DOHH2 (cell line): Measurements from ENCODE around the gene NOD1.
A peak's percentile ranks its signal among the peaks of the same experiment; 100 is the strongest.

Experiments used
- H3F3A ChIP-seq: fragments of 200-600 bp; sonication (generic), shearing (Covaris generic); 2 replicates; pipeline ENCODE4 v1.6.0; 2016; ENCODE audit warnings: antibody characterized with exemption, mild to moderate bottlenecking; ENCODE audit not compliant: control insufficient read depth, insufficient read depth
- H3K27ac ChIP-seq: fragments of 200-600 bp; sonication (generic); 2 replicates; pipeline ENCODE4 v1.5.1; 2014; ENCODE audit warnings: low read depth, mild to moderate bottlenecking, low read length, moderate library complexity
- H3K27me3 ChIP-seq: fragments of 200-600 bp; sonication (generic); 2 replicates; pipeline ENCODE4 v1.6.1; 2014; ENCODE audit warnings: mild to moderate bottlenecking, low read length, mixed read lengths; ENCODE audit not compliant: control insufficient read depth
- H3K36me3 ChIP-seq: fragments of 200-600 bp; sonication (generic); 2 replicates; pipeline ENCODE4 v1.6.1; 2014; ENCODE audit warnings: mild to moderate bottlenecking, low read length, moderate library complexity, mixed read lengths; ENCODE audit not compliant: control insufficient read depth
- H3K4me1 ChIP-seq: fragments of 200-600 bp; sonication (generic); 2 replicates; pipeline ENCODE4 v1.6.1; 2014; ENCODE audit warnings: mild to moderate bottlenecking, low read length, mixed read lengths; ENCODE audit not compliant: control insufficient read depth
- H3K4me2 ChIP-seq: fragments of 200-600 bp; sonication (generic); 2 replicates; pipeline ENCODE4 v1.6.0; 2014; ENCODE audit warnings: mild to moderate bottlenecking, low read length, moderate library complexity
- H3K4me3 ChIP-seq: fragments of 200-600 bp; sonication (generic); 2 replicates; pipeline ENCODE4 v1.5.1; 2014; ENCODE audit warnings: mild to moderate bottlenecking, low read length, mixed read lengths
- H3K79me2 ChIP-seq: fragments of 200-600 bp; sonication (generic); 2 replicates; pipeline ENCODE4 v1.6.1; 2014; ENCODE audit warnings: mild to moderate bottlenecking, low read length, mixed read lengths; ENCODE audit not compliant: control insufficient read depth
- H3K9me2 ChIP-seq: fragments of 200-600 bp; sonication (generic); replicated peaks from 2 replicates; pipeline ENCODE4 v1.6.1; 2014; ENCODE audit warnings: mild to moderate bottlenecking, low read length, mixed read lengths; ENCODE audit not compliant: control insufficient read depth
- H3K9me3 ChIP-seq: fragments of 200-600 bp; sonication (generic); 2 replicates; pipeline ENCODE4 v1.6.1; 2014; ENCODE audit warnings: antibody characterized with exemption, low read length, mixed read lengths; ENCODE audit not compliant: control insufficient read depth, insufficient read depth
- H4K20me1 ChIP-seq: fragments of 200-600 bp; sonication (generic); 2 replicates; pipeline ENCODE4 v1.6.0; 2014; ENCODE audit warnings: low read depth, mild to moderate bottlenecking, antibody characterized with exemption, low read length, moderate library complexity; ENCODE audit not compliant: control insufficient read depth, insufficient read depth
- EZH2phosphoT487 ChIP-seq: fragments of 200-600 bp; sonication (generic); IDR thresholded peaks from 2 replicates; pipeline ENCODE4 v1.6.1; 2017; ENCODE audit warnings: borderline replicate concordance, mild to moderate bottlenecking, antibody characterized with exemption, low read length, moderate library complexity, mixed read lengths
- TF ChIP-seq, protein P1 (sequence below): fragments of 200-600 bp; sonication (generic); IDR thresholded peaks from one replicate; pipeline ENCODE4 v1.5.1; 2014; ENCODE audit warnings: antibody characterized with exemption, mild to moderate bottlenecking, low read depth, low read length; ENCODE audit not compliant: poor library complexity, severe bottlenecking

The NOD1 gene

DNA sequence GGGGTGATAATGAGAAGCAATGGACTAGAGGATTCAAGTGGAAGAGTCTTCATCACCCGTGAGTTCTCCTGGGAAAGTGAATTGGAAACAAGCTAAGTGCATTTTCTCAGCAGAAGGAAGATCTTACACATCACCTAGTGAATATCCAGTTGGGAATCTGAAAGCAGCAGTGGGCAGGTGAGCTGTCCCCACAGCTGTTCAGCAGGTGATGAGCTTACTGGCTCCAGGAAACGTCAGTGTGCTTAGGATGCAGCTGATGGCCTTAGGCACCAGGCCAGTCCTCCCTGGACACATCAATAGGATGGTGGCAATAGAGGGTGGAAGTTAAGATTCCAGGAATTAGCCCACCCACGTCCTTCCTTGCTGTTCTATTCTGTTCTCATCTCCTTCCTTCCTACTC lies 66.7 kb downstream of the NOD1 start:
- Histone ChIP-seq H3K4me1 (peaks cover 58% of the 10 kb centered on the region), H3K4me2 (peak overlapping the region; percentile 63)

GRCh38 chr7:30411173-30411572 lies 67.4 kb downstream of the NOD1 start:
- Histone ChIP-seq H3K9me2 (no peaks in the 10 kb centered on the region), H3K9me3 (peaks cover 16% of the 10 kb centered on the region), H3F3A (peaks cover 13% of the 10 kb centered on the region), H3K79me2 (no peaks in the 10 kb centered on the region), H3K36me3 (peaks cover 21% of the 10 kb centered on the region), H3K4me3 (peak overlapping the region; percentile 49), H4K20me1 (no peaks in the 10 kb centered on the region), H3K27me3 (no peaks in the 10 kb centered on the region), H3K27ac (peak overlapping the region; percentile 70), H3K4me1 (peaks cover 62% of the 10 kb centered on the region), H3K4me2 (peak overlapping the region; percentile 63)
- no peak for TF ChIP-seq EZH2phosphoT487
- TF ChIP-seq, protein P1, sequence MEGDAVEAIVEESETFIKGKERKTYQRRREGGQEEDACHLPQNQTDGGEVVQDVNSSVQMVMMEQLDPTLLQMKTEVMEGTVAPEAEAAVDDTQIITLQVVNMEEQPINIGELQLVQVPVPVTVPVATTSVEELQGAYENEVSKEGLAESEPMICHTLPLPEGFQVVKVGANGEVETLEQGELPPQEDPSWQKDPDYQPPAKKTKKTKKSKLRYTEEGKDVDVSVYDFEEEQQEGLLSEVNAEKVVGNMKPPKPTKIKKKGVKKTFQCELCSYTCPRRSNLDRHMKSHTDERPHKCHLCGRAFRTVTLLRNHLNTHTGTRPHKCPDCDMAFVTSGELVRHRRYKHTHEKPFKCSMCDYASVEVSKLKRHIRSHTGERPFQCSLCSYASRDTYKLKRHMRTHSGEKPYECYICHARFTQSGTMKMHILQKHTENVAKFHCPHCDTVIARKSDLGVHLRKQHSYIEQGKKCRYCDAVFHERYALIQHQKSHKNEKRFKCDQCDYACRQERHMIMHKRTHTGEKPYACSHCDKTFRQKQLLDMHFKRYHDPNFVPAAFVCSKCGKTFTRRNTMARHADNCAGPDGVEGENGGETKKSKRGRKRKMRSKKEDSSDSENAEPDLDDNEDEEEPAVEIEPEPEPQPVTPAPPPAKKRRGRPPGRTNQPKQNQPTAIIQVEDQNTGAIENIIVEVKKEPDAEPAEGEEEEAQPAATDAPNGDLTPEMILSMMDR = no peak

More for the DNA sequence above, 66.7 kb downstream of the NOD1 start:
- no peak for TF ChIP-seq EZH2phosphoT487
- TF ChIP-seq, protein P1 = no peak
- peak overlapping the region; percentile 70 for H3K27ac ChIP-seq
- no peaks in the 10 kb centered on the region for H3K27me3 ChIP-seq
- peaks cover 16% of the 10 kb centered on the region for H3K9me3 ChIP-seq
- peak overlapping the region; percentile 49 for H3K4me3 ChIP-seq
- no peaks in the 10 kb centered on the region for H3K9me2 ChIP-seq
- peaks cover 21% of the 10 kb centered on the region for H3K36me3 ChIP-seq
- H3F3A ChIP-seq = peaks cover 13% of the 10 kb centered on the region
- no peaks in the 10 kb centered on the region for H3K79me2 ChIP-seq
- no peaks in the 10 kb centered on the region for H4K20me1 ChIP-seq

DNA sequence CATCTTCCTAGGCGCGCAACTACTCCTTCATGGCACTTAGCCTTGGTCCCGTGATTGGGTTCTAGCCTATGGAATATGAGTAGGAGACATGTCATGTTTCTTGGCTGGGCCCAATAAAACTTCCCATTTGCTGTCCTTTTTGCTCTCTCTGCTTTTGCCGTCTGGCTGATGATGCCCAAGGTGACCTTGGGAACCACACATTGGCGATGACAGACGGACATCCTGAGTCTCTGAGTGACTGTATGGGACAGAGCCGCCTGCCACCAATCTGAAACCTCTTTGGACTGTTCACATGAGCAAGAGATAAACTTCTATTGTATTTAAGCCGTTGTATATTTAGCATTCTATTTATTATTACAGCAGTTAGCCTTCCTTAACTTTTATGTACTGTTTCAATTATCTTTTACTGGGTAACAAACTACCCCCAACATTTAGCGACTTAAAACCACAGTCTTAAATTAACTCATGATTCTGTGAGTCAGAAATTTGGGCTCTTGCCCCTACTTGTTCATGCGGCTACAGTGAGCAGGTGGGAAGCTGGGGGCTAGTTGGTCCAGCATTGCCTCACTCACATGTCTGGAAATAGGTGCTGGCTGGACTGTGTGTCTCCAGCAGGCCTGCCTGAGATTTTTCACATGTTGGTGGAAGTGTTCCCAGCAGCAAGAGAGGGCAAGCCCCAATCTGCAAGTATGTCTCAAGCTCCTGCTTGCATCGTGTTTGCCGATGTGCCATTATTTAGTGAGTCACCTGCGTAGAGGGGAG lies 71.7 kb downstream of the NOD1 start:
- Histone ChIP-seq H3K4me1 (peaks cover 52% of the 10 kb centered on the region), H3K9me3 (no peaks in the 10 kb centered on the region), H3K4me3 (no peak overlapping the region), H3K36me3 (peaks cover 6% of the 10 kb centered on the region), H3K9me2 (no peaks in the 10 kb centered on the region; the same call in 1 of the 2 replicates), H3K4me2 (no peak overlapping the region), H3F3A (peaks cover 13% of the 10 kb centered on the region), H3K79me2 (no peaks in the 10 kb centered on the region), H3K27ac (no peak overlapping the region), H3K27me3 (no peaks in the 10 kb centered on the region), H4K20me1 (no peaks in the 10 kb centered on the region)
- no peak for TF ChIP-seq EZH2phosphoT487
- TF ChIP-seq, protein P1 = no peak
